Spleen (tissue), 7 donors: ENCODE results near the gene CFAP54.

Source experiments
- CTCF ChIP-seq, 11 experiments: fragments of 200-600 bp in 7 of 11; fragments of 450-650 bp in 4 of 11; sonication (generic) in 4 of 11; IDR thresholded peaks in 8 of 11; conservative IDR thresholded peaks in 3 of 11; 1 replicate in 7 of 11; 2 replicates in 4 of 11; pipeline versions ENCODE4 v1.4.0 to v1.8.0; 2016 to 2021; ENCODE audit warnings: antibody characterized with exemption in 11 of 11, inconsistent platforms in 4 of 11, mild to moderate bottlenecking in 1 of 11
- POLR2A ChIP-seq, 3 donors: fragments of 450-650 bp; IDR thresholded peaks; one replicate each; pipeline ENCODE4 v1.5.1; 2017; ENCODE audit warnings: antibody characterized with exemption in 3 of 3, mild to moderate bottlenecking in 1 of 3
- POLR2AphosphoS5 ChIP-seq, 3 donors: sonication (generic); formaldehyde crosslinking; IDR thresholded peaks; one replicate each; pipeline ENCODE4 v1.5.1; 2017; ENCODE audit warnings: antibody characterized with exemption in 3 of 3
- donor health status: DM: no; HTN: no; CAD: no; lungs with moderate emphysema.
- donor health status: DM: no; HTN: no; CAD: no.
- donor health status: DM: no; HTN: no; CAD: no.

GRCh38 chr12:96872961-96873360, 383.6 kb downstream of the CFAP54 start:
- TF ChIP-seq POLR2A (IDR thresholded peaks at IDR 0.05) (no peak), CTCF (IDR thresholded peaks at IDR 0.05 in 8 of 11, conservative IDR thresholded peaks at IDR 0.05 in 3 of 11) (no peak), POLR2AphosphoS5 (IDR thresholded peaks at IDR 0.05) (no peak)
